Measurements from ENCODE around the gene LITAF.
A peak's percentile ranks its signal among the peaks of the same experiment; 100 is the strongest.

Gene LITAF

DNA sequence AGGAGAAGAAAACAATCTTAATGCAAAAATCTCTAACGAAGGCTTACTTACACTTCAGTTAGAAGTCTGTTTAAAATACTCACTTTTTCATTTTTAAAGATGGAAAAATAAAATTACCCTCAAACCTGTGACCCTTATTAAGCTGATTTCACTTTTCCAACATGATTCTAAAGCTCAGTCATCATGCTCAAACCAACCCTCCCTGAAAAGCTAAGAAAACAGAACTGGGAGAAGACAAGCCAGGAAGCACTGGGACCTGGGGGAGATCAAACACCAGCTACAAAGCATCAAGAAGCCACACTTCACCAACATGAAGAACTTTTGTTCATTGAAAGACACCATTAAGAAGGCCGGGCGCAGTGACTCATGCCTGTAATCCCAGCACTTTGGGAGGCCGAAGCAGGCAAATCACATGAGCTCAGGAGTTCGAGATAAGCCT, 88.8 kb downstream of the LITAF start:
- Histone ChIP-seq H3K27ac (ENCODE audit: low read depth, low read length) (peak overlapping the region; percentile 55), H3K4me3 (ENCODE audit: insufficient read depth, low read length, poor library complexity, severe bottlenecking) (no peak overlapping the region), H3K4me2 (ENCODE audit: low read depth, low read length, poor library complexity, severe bottlenecking) (no peak overlapping the region), H3K36me3 (ENCODE audit: low read length) (no peaks in the 10 kb centered on the region), H3K9me2 (replicated peaks; ENCODE audit: insufficient read depth, low read length) (no peaks in the 10 kb centered on the region), H2AFZ (ENCODE audit: low read depth, low read length, severe bottlenecking) (no peak overlapping the region), H3K9me3 (ENCODE audit: insufficient read depth, low read length) (no peaks in the 10 kb centered on the region), H3F3A (ENCODE audit: insufficient read depth) (peaks cover 7% of the 10 kb centered on the region; the same call in 1 of the 2 replicates), H3K9ac (ENCODE audit: low read length) (no peak overlapping the region), H3K27me3 (ENCODE audit: low read length) (no peaks in the 10 kb centered on the region), H3K79me2 (ENCODE audit: insufficient read depth, low read length) (no peaks in the 10 kb centered on the region), H4K20me1 (ENCODE audit: low read depth, low read length) (no peaks in the 10 kb centered on the region)
- TF ChIP-seq EZH2phosphoT487 (conservative IDR thresholded peaks at IDR 0.05; ENCODE audit: low read length) (no peak), CTCF (IDR thresholded peaks at IDR 0.05; ENCODE audit: insufficient read depth, low read length, poor library complexity, severe bottlenecking) (no peak)

All from SU-DHL-6 (cell line).